Transverse colon (tissue), 4 donors: ENCODE data around the gene HOXB6.

Experiments used
- EP300 ChIP-seq: sonication (generic); formaldehyde crosslinking; IDR thresholded peaks from one replicate; pipeline ENCODE4 v1.6.1; 2017; ENCODE audit warnings: antibody characterized with exemption, low read depth
- POLR2A ChIP-seq: fragments of 450-650 bp; IDR thresholded peaks from one replicate; pipeline ENCODE4 v1.6.1; 2016; ENCODE audit warnings: antibody characterized with exemption, mild to moderate bottlenecking, moderate library complexity
- POLR2AphosphoS5 ChIP-seq, 3 donors: sonication (generic); formaldehyde crosslinking; IDR thresholded peaks; one replicate each; pipeline ENCODE4 v1.6.1; 2016; ENCODE audit warnings: antibody characterized with exemption in 3 of 3
- TF ChIP-seq, protein P1 (sequence below), 5 experiments: fragments of 200-600 bp in 3 of 5; fragments of 450-650 bp in 2 of 5; sonication (generic) in 3 of 5; IDR thresholded peaks; 1 replicate in 2 of 5; 2 replicates in 3 of 5; pipeline ENCODE4 v1.5.1; 2016 to 2017; ENCODE audit warnings: antibody characterized with exemption in 5 of 5, inconsistent platforms in 3 of 5, mild to moderate bottlenecking in 2 of 5, moderate library complexity in 1 of 5

DNA sequence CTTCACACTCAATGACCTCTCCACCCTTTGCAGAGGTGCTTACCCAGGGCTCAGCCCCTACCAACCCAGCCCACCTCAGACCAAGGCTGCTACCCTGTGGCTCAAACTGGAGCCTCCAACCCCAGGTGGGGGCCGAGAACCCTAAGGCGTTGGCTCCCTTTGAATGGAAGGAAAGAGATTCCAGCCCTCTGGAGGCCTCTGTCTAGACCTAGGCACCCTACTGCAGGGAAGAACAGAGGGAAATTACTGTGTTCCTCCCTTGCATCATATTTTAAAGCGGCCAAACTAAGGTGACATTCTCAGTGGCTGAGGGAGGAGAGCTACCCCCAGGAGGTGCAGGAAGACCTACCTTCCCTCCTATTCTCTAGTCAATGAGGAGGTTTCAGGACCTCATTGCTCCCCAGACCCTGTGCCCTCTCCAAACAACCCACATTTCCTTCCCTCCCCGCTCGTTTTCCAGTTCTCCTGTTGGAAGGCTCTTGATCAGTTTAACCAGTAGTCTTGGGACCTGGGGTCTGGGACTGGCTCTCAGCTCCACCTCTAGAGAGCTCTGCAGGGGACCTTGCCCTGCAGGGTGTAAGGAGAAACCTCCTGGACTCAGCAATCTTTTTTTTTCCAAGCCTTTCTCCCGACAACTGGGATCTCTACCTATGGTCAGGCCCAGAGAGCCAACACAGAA lies 15.8 kb upstream of the HOXB6 start:
- TF ChIP-seq POLR2AphosphoS5 (IDR thresholded peaks at IDR 0.05) (no peak), POLR2A (no peak), EP300 (no peak)
- TF ChIP-seq, protein P1, sequence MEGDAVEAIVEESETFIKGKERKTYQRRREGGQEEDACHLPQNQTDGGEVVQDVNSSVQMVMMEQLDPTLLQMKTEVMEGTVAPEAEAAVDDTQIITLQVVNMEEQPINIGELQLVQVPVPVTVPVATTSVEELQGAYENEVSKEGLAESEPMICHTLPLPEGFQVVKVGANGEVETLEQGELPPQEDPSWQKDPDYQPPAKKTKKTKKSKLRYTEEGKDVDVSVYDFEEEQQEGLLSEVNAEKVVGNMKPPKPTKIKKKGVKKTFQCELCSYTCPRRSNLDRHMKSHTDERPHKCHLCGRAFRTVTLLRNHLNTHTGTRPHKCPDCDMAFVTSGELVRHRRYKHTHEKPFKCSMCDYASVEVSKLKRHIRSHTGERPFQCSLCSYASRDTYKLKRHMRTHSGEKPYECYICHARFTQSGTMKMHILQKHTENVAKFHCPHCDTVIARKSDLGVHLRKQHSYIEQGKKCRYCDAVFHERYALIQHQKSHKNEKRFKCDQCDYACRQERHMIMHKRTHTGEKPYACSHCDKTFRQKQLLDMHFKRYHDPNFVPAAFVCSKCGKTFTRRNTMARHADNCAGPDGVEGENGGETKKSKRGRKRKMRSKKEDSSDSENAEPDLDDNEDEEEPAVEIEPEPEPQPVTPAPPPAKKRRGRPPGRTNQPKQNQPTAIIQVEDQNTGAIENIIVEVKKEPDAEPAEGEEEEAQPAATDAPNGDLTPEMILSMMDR (IDR thresholded peaks at IDR 0.05) = no peak
